OCI-LY1 (cell line): ENCODE measurements around the gene P2RX2.

Source experiments
- EZH2 ChIP-seq: fragments of 200-600 bp; sonication (generic), shearing (Covaris generic); IDR thresholded peaks from 2 replicates; pipeline ENCODE4 v1.8.0; 2017; ENCODE audit warnings: borderline replicate concordance, mixed run types, mild to moderate bottlenecking, antibody characterized with exemption, low read length, moderate library complexity, mixed read lengths
- TF ChIP-seq, protein P1 (sequence below): fragments of 200-600 bp; sonication (generic), shearing (Covaris generic); IDR thresholded peaks from 2 replicates; pipeline ENCODE4 v1.5.1; 2017; ENCODE audit warnings: mild to moderate bottlenecking, antibody characterized with exemption, low read length, moderate library complexity, mixed read lengths

DNA sequence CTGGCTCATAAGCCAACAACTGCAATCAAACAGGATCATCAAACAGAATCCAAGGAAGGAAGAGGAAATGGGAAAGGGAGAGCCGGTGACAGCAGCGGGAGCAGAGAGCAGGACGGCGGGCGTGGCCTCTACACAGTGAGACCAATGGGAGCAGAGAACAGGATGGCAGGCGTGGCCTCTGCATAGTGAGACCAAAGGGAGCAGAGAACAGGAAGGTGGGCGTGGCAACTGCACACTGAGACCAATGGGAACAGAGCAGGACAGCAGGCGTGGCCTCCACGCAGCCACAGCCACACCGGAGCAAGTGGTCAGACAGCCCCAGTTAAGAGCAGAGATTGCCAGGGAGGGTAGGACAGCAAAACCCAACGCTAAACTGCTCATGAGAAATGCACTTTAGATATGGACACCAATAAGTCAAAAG, 24.6 kb upstream of the P2RX2 start:
- TF ChIP-seq, protein P1, sequence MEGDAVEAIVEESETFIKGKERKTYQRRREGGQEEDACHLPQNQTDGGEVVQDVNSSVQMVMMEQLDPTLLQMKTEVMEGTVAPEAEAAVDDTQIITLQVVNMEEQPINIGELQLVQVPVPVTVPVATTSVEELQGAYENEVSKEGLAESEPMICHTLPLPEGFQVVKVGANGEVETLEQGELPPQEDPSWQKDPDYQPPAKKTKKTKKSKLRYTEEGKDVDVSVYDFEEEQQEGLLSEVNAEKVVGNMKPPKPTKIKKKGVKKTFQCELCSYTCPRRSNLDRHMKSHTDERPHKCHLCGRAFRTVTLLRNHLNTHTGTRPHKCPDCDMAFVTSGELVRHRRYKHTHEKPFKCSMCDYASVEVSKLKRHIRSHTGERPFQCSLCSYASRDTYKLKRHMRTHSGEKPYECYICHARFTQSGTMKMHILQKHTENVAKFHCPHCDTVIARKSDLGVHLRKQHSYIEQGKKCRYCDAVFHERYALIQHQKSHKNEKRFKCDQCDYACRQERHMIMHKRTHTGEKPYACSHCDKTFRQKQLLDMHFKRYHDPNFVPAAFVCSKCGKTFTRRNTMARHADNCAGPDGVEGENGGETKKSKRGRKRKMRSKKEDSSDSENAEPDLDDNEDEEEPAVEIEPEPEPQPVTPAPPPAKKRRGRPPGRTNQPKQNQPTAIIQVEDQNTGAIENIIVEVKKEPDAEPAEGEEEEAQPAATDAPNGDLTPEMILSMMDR: no peak
- TF ChIP-seq EZH2: no peak
